HCT116 (cell line): ENCODE data around the gene SRGAP3. TPM values are rescaled to one million over a fixed set of nuclear protein-coding genes. Genes with fewer than 3 reads are reported as not detected.

Experiments
- ATAC-seq: fragments of 200-7000 bp; cut with Tn5 transposase; 2 replicates; pipeline ENCODE4 v1.9.1; 2020; ENCODE audit warnings: mild to moderate bottlenecking, moderate library complexity
- BruUV-seq: library from RNA; stranded (reverse); fragments of 400-500 nt; replicated peaks from 2 replicates; lab custom pipeline; 2021; lab: Mats Ljungman, UMichigan
- CTCF ChIA-PET: fragments of 300-600 bp; sonication (Branson Sonifier 250); formaldehyde crosslinking; loops from one replicate; lab custom pipeline; 2021; ENCODE audit warnings: antibody characterized with exemption; lab: Charles Lee
- POLR2A ChIA-PET: fragments of 300-600, 350-600 bp; sonication (Branson Sonifier 250); formaldehyde crosslinking; loops from one replicate; lab custom pipeline; 2021; ENCODE audit warnings: antibody characterized with exemption; lab: Charles Lee
- RAD21 ChIA-PET, 2 experiments: fragments of 300-600 bp; sonication (Branson Sonifier 250); formaldehyde crosslinking; loops; one replicate each; lab custom pipeline; 2023; ENCODE audit warnings: low total read pairs in 2 of 2; ENCODE audit not compliant: uncharacterized antibody in 2 of 2, unreplicated experiment in 2 of 2, low non-redundant PET in 1 of 2; lab: Charles Lee
- DNase-seq: peaks from one replicate; pipeline ENCODE4 v3.0.0-alpha.2; 2010; ENCODE audit warnings: low read depth, low spot score
- H2AFZ ChIP-seq: fragments of 200-600 bp; shearing (Covaris generic), sonication (generic); 2 replicates; pipeline ENCODE4 v1.6.1; 2017; ENCODE audit warnings: low read depth, mixed run types, mixed read lengths, antibody characterized with exemption, low read length; ENCODE audit not compliant: poor library complexity, severe bottlenecking
- H3K27ac ChIP-seq: 2 replicates; pipeline ENCODE4 v1.5.1; 2012; ENCODE audit warnings: low read depth, low read length
- H3K27me3 ChIP-seq: fragments of 200-600 bp; sonication (generic); 2 replicates; pipeline ENCODE4 v1.6.1; 2016; ENCODE audit warnings: mixed run types, low read length, mixed read lengths; ENCODE audit not compliant: insufficient read depth
- H3K36me3 ChIP-seq, 2 experiments: fragments of 200-500 bp in 1 of 2; fragments of 200-600 bp in 1 of 2; sonication (Bioruptor generic) in 1 of 2; sonication (generic) in 1 of 2; 2 replicates each; pipeline versions ENCODE4 v1.5.1 to v1.6.1; 2014 to 2016; ENCODE audit warnings: low read length in 2 of 2, inconsistent platforms in 1 of 2, mixed read lengths in 1 of 2, mixed run types in 1 of 2; ENCODE audit not compliant: insufficient read depth in 2 of 2, control insufficient read depth in 1 of 2
- H3K4me1 ChIP-seq, 2 experiments: fragments of 200-600 bp in 1 of 2; sonication (generic) in 1 of 2; 2 replicates each; pipeline versions ENCODE4 v1.5.1 to v1.6.1; 2012 to 2017; ENCODE audit warnings: low read length in 2 of 2, inconsistent platforms in 1 of 2, mild to moderate bottlenecking in 1 of 2, mixed read lengths in 1 of 2, mixed run types in 1 of 2, moderate library complexity in 1 of 2; ENCODE audit not compliant: insufficient read depth in 2 of 2, control insufficient read depth in 1 of 2
- H3K4me2 ChIP-seq: fragments of 200-600 bp; sonication (generic); 2 replicates; pipeline ENCODE4 v1.6.1; 2017; ENCODE audit warnings: mixed run types, low read length, mixed read lengths
- H3K4me3 ChIP-seq, 2 experiments: fragments of 200-600 bp in 1 of 2; sonication (generic) in 1 of 2; replicated peaks in 1 of 2; 2 replicates each; pipeline ENCODE4 v1.5.1; 2011 to 2016; ENCODE audit warnings: low read length in 2 of 2, control low read depth in 1 of 2, low read depth in 1 of 2, mild to moderate bottlenecking in 1 of 2, mixed read lengths in 1 of 2, mixed run types in 1 of 2
- H3K79me2 ChIP-seq: fragments of 200-600 bp; sonication (generic); 2 replicates; pipeline ENCODE4 v1.6.1; 2017; ENCODE audit warnings: mild to moderate bottlenecking, mixed run types, low read length, moderate library complexity, mixed read lengths; ENCODE audit not compliant: insufficient read depth
- H3K9ac ChIP-seq: fragments of 200-600 bp; sonication (generic); 2 replicates; pipeline ENCODE4 v1.6.1; 2016; ENCODE audit warnings: low read length, mixed read lengths
- H3K9me2 ChIP-seq: fragments of 200-600 bp; sonication (generic), shearing (Covaris generic); 2 replicates; pipeline ENCODE4 v1.6.1; 2017; ENCODE audit warnings: mixed run types, mild to moderate bottlenecking, moderate library complexity; ENCODE audit not compliant: insufficient read depth
- H3K9me3 ChIP-seq, 2 experiments: fragments of 200-500 bp in 1 of 2; fragments of 200-600 bp in 1 of 2; sonication (Bioruptor generic) in 1 of 2; sonication (generic) in 1 of 2; 2 replicates each; pipeline ENCODE4 v1.6.1; 2014 to 2017; ENCODE audit warnings: low read length in 2 of 2, mixed read lengths in 2 of 2, inconsistent platforms in 1 of 2, low read depth in 1 of 2, mild to moderate bottlenecking in 1 of 2, mixed run types in 1 of 2, moderate library complexity in 1 of 2; ENCODE audit not compliant: control insufficient read depth in 1 of 2, insufficient read depth in 1 of 2
- H4K20me1 ChIP-seq: fragments of 200-600 bp; sonication (generic), shearing (Covaris generic); 2 replicates; pipeline ENCODE4 v1.6.1; 2017; ENCODE audit warnings: mixed run types, mild to moderate bottlenecking, moderate library complexity; ENCODE audit not compliant: insufficient read depth
- CBX3 ChIP-seq: IDR thresholded peaks from 2 replicates; pipeline ENCODE4 v1.6.1; 2012; ENCODE audit warnings: low read depth
- RAD21 ChIP-seq: IDR thresholded peaks from 2 replicates; pipeline ENCODE4 v1.6.1; 2012; ENCODE audit warnings: low read depth, mild to moderate bottlenecking
- intact Hi-C: fragments of 100-400 bp; cut with micrococcal nuclease; formaldehyde crosslinking; loops from 2 replicates; pipeline ENCODE4 v1.10.0; 2022
- total RNA-seq: library from RNA; stranded (reverse); gene quantifications from one replicate; pipeline ENCODE4 v1.2.1, GENCODE V29; 2021; ENCODE audit not compliant: unreplicated experiment
- TF ChIP-seq, protein P1 (sequence below), 3 experiments: fragments of 200-600 bp in 1 of 3; sonication (generic) in 1 of 3; IDR thresholded peaks in 2 of 3; conservative IDR thresholded peaks in 1 of 3; 2 replicates each; pipeline ENCODE4 v1.5.1; 2012 to 2017; ENCODE audit warnings: low read depth in 2 of 3, low read length in 2 of 3, antibody characterized with exemption in 1 of 3, borderline replicate concordance in 1 of 3, control low read depth in 1 of 3, mild to moderate bottlenecking in 1 of 3, mixed read lengths in 1 of 3, mixed run types in 1 of 3, moderate library complexity in 1 of 3; ENCODE audit not compliant: insufficient read depth in 1 of 3

SRGAP3 gene
- total RNA-seq, 1 experiment from 2014 or later = 8.3 TPM

- Histone ChIP-seq H3K4me3 (no peak overlapping the region), H3K36me3 (peaks cover 0 to 22% of the 10 kb centered on the region in 2 experiments; a peak in 1 of 4 replicates), H3K79me2 (peaks cover 7% of the 10 kb centered on the region; the same call in 1 of the 2 replicates), H3K9me3 (no peaks in the 10 kb centered on the region), H3K9ac (no peak overlapping the region), H2AFZ (no peak overlapping the region), H3K27ac (no peak overlapping the region), H3K4me2 (peak overlapping the region; percentile 62), H3K9me2 (no peaks in the 10 kb centered on the region), H3K4me1 (peaks cover 12 to 24% of the 10 kb centered on the region in 2 experiments), H3K27me3 (no peaks in the 10 kb centered on the region), H4K20me1 (no peaks in the 10 kb centered on the region)
- RAD21 ChIA-PET = no interaction called here
- POLR2A ChIA-PET = no interaction called here
- TF ChIP-seq, protein P1, sequence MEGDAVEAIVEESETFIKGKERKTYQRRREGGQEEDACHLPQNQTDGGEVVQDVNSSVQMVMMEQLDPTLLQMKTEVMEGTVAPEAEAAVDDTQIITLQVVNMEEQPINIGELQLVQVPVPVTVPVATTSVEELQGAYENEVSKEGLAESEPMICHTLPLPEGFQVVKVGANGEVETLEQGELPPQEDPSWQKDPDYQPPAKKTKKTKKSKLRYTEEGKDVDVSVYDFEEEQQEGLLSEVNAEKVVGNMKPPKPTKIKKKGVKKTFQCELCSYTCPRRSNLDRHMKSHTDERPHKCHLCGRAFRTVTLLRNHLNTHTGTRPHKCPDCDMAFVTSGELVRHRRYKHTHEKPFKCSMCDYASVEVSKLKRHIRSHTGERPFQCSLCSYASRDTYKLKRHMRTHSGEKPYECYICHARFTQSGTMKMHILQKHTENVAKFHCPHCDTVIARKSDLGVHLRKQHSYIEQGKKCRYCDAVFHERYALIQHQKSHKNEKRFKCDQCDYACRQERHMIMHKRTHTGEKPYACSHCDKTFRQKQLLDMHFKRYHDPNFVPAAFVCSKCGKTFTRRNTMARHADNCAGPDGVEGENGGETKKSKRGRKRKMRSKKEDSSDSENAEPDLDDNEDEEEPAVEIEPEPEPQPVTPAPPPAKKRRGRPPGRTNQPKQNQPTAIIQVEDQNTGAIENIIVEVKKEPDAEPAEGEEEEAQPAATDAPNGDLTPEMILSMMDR (IDR thresholded peaks at IDR 0.05 in 2 of 3, conservative IDR thresholded peaks at IDR 0.05 in 1 of 3; ENCODE audit: borderline replicate concordance in 1 of 3, insufficient read depth in 1 of 3, low read depth in 2 of 3, low read length in 2 of 3) = peak in 2 of 3 experiments; percentile 52 to 55; a peak in 4 of 6 replicates
- TF ChIP-seq CBX3 (no peak), RAD21 (peak; percentile 44; the same call in 1 of the 2 replicates)
- ATAC-seq = peak; percentile 83
- intact Hi-C loops = loop anchor here (10.0 kb wide), 1 partner anchor 273 kb away; no protein-coding TSS in a partner anchor
- CTCF ChIA-PET = no interaction called here
- peak; percentile 23 for DNase-seq
- no TSS peak for BruUV-seq
These were observed 311.4 kb downstream of the SRGAP3 start for GRCh38 chr3:8938021-8938420.
